ENCODE results near the gene PLEKHA4. TPM values are rescaled to one million over a fixed set of nuclear protein-coding genes. Genes with fewer than 3 reads are reported as not detected.

The PLEKHA4 gene
- total and polyA plus RNA-seq, 2 of the 13 experiments (the other 11 are each of a cell fraction or from before 2014, with no cell fraction given): 4.8 to 6.0 TPM

DNA sequence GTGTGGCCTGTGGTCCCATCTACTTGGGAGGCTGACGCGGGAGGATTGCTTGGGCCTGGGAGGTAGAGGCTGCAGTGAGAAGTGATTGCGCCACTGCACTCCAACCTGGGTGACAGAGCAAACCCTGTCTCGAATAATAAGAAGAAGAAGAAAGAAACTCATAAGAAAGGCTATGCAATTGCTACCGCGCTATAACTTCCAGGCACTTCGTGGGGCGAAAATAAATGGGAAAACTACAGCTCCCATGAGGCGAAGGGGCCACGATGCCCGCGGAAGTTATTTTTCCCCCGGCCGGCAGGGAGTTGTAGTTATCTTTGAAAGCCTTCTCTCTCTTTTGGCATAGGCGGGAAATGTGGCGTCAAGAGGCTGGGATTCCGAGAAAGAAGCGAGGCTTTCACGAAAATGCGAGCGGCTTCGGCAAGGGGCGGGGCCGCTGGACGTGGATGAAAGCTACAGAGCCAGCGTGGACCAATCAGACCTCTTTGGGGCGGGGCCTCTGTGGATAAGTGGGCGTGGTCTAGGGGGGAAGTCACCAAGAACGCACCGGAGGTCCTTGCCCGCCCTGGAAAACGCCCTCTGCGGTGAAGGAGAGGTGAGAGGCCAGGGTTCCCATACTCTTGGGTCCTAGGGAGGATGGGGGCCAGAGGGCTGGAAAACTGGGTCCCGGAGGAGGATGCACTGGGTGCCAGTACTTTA is 31.5 kb upstream of the PLEKHA4 start, which contains the start of gene NUCB1 (continued):
- TF ChIP-seq, protein P1, sequence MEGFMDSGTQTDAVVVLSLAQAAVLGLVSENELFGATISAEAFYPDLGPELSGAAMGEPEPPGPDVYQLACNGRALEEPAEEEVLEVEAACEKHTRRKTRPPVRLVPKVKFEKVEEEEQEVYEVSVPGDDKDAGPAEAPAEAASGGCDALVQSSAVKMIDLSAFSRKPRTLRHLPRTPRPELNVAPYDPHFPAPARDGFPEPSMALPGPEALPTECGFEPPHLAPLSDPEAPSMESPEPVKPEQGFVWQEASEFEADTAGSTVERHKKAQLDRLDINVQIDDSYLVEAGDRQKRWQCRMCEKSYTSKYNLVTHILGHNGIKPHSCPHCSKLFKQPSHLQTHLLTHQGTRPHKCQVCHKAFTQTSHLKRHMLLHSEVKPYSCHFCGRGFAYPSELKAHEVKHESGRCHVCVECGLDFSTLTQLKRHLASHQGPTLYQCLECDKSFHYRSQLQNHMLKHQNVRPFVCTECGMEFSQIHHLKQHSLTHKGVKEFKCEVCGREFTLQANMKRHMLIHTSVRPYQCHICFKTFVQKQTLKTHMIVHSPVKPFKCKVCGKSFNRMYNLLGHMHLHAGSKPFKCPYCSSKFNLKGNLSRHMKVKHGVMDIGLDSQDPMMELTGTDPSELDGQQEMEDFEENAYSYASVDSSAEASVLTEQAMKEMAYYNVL (CRISPR knock-in tag; IDR thresholded peaks at IDR 0.05; ENCODE audit: borderline replicate concordance): no peak; the same call in 1 of the 2 replicates
- TF ChIP-seq ZNF225 (CRISPR knock-in tag; IDR thresholded peaks at IDR 0.05): no peak
- TF ChIP-seq, protein P2, sequence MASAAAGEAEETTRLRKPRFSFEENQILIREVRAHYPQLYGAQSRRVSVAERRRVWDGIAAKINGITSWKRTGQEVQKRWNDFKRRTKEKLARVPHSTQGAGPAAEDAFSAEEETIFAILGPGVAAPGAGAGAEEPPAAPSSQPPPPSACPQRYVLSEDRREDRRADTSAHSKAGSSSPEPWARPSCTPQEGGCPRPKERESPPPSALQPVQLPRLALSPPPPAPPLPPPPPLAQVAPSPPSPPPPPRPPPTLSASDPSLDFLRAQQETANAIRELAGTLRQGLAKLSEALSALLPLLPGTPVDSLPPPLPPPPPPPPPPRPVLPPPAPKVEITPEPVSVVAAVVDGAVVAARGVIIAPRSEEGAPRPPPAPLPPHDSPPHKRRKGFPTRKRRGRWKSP (CRISPR knock-in tag; IDR thresholded peaks at IDR 0.05): peak; percentile 63; the same call in 1 of the 2 replicates
- TF ChIP-seq KLF9 (CRISPR knock-in tag; IDR thresholded peaks at IDR 0.05; ENCODE audit: low read depth): no peak
- TF ChIP-seq TMF1 (CRISPR knock-in tag; IDR thresholded peaks at IDR 0.05; ENCODE audit: low read depth): no peak
- TF ChIP-seq ZFP1 (CRISPR knock-in tag; IDR thresholded peaks at IDR 0.05): no peak
- TF ChIP-seq FOXK1 (CRISPR knock-in tag; IDR thresholded peaks at IDR 0.05; ENCODE audit: borderline replicate concordance, low read depth): peak; percentile 10; the same call in 1 of the 2 replicates
- 0 out of 2 replicates have a peak, but pooled peaks have one; percentile 22 for TF ChIP-seq POGK (CRISPR knock-in tag; conservative IDR thresholded peaks at IDR 0.05)
- TF ChIP-seq SNAPC2 (CRISPR knock-in tag; IDR thresholded peaks at IDR 0.05): 0 out of 2 replicates have a peak, but pooled peaks have one; percentile 18
- peak in 1 of 2 experiments; percentile 60; a peak in 1 of 4 replicates for TF ChIP-seq KLF16 (CRISPR knock-in tag; IDR thresholded peaks at IDR 0.05)
- 0 out of 2 replicates have a peak, but pooled peaks have one; percentile 30 for TF ChIP-seq ZNF704 (CRISPR knock-in tag; IDR thresholded peaks at IDR 0.05; ENCODE audit: borderline replicate concordance)
- TF ChIP-seq SAP130 (CRISPR knock-in tag; IDR thresholded peaks at IDR 0.05; ENCODE audit: low read depth): peak; percentile 85
- TF ChIP-seq ZNF777 (CRISPR knock-in tag; IDR thresholded peaks at IDR 0.05): no peak; the same call in 1 of the 2 replicates
- TF ChIP-seq ZNF274 (CRISPR knock-in tag; IDR thresholded peaks at IDR 0.05): 0 out of 2 replicates have a peak, but pooled peaks have one; percentile 58
- no peak for TF ChIP-seq SMARCE1 (IDR thresholded peaks at IDR 0.05; ENCODE audit: borderline replicate concordance)
- no peak for TF ChIP-seq BORCS8-MEF2B (CRISPR knock-in tag; IDR thresholded peaks at IDR 0.05)
- TF ChIP-seq CREB1 (IDR thresholded peaks at IDR 0.05): peak; percentile 59; the same call in 1 of the 2 replicates
- peak; percentile 86; the same call in 1 of the 2 replicates for TF ChIP-seq CREB1 (CRISPR knock-in tag; IDR thresholded peaks at IDR 0.05)
- TF ChIP-seq ZNF547 (CRISPR knock-in tag; IDR thresholded peaks at IDR 0.05): peak; percentile 66; the same call in 1 of the 2 replicates
- TF ChIP-seq ZBTB14 (CRISPR knock-in tag; IDR thresholded peaks at IDR 0.05): no peak
